GM18499 (cell line): ENCODE data around the gene CNOT6.

Source experiments
- ATAC-seq: cut with Tn5 transposase; IDR thresholded peaks from one replicate; pipeline ENCODE4 v1.9.1; 2021; ENCODE audit warnings: moderate number of reproducible peaks; ENCODE audit not compliant: insufficient read depth, unreplicated experiment

Gene CNOT6

DNA sequence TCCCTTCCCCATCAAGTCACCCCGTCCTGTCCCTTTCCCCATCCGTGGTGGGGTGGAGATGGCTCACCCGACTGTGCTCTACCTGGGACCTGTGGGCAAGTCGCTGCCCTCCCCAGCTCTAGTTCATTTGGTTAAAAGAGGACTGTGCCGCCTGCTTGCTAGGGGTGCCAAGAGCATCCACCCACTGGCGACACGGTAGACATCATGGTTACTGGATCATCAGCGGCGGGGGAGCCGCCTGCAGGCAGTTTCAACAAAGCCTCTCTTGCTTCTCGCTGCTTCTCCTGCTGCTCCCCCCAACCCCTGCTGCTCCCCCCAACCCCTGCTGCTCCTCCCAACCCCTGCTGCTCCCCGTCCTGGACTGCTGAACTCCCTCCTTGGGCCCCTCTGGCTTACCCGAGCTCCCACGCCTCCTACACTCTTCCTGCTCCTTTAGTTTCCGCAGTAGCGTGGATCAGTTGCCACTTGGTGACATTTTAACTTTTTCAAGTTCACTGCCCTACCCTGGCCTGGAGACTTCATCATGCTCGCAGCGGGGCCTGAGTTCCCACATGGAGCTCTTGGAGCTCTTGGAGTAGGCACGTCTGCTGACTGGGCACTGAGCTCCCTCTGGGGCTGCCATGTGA is 119.1 kb downstream of the CNOT6 start:
- no peak for ATAC-seq

- ATAC-seq, result no peak
Measured at GRCh38 chr5:180613814-180614188, 119.6 kb downstream of the CNOT6 start.

DNA sequence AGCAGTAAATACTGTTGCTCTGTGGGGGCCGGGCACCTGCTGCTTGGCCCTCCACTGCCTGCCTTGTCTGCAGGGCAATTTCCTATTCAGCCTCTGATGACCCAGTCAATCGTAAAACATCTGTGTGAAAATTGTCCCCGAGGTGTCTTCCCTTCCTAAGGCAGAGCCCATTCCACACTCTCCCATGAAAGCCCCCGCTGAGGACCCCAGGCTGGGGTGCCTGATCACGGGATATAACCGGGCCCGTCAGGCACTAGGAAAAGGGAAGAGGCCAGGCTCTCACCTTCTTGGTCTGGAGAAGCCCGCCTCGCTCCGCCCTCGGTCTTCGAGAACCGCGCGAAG is 124.3 kb downstream of the CNOT6 start:
- ATAC-seq, result no peak

GRCh38 chr5:180618829-180619562 is 124.8 kb downstream of the CNOT6 start:
- ATAC-seq, result no peak

DNA sequence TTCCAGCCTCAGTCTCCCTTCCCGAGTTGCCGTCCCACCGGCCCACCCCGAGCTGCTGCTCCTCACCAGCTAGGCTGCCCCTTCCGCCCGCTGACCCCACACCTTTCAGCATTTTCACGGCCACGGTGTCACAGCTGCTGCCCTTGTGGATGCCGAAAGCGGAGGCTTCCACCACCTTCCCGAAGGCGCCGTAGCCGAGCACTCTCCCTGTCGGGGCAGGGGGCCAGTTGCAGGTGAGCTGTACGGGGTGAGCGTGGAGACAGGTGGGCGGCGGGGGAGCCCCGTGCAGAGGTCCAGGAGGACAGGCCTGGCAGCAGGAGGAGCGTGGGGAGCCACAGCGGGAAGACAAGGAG is 125.4 kb downstream of the CNOT6 start:
- ATAC-seq, result no peak

DNA sequence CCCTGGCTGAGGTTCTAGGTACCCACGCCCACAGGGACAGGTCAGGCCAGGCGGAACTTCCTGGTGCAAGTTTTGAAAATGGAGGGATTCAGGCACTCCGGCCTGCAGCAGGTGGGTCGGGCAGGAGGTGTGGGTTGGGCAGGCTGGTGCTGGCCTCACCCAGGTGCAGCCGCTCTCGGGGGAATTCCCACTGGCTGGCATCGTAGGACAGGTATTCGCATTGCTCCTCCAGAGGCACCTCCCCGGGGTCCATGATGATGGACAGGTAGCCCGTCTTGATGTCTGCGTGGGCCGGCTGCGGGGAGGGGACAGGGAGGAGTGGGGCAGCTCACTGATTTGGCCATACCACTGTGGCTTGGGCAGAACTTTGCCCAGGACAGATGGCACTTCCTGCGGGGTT is 125.8 kb downstream of the CNOT6 start:
- ATAC-seq, result no peak

GRCh38 chr5:180621311-180621710 is 127.1 kb downstream of the CNOT6 start:
- ATAC-seq, result no peak

DNA sequence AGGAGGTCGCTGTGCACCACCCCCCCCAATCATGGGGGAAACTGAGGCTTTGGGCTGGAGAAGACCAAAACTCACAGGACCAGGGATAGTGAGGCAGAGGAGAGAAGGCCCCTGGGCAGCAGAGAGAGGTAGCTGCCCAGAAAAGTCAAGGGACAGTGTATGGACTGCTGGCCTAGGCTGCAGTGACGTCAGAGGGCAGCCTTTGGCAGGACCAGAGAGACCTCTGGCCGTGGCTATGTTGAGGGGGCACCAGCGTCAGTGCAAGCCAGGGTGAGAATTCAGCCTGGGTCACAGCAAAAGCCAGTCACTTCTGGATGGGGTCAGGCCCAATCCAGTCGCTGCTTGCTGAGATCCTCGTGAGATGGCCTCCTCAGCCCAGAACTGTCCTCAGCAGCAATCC is 128.7 kb downstream of the CNOT6 start:
- no peak for ATAC-seq

- no peak for ATAC-seq
Measured at GRCh38 chr5:180623411-180623834, 129.2 kb downstream of the CNOT6 start.

- no peak for ATAC-seq
Measured at GRCh38 chr5:180623844-180624243, 129.7 kb downstream of the CNOT6 start.

DNA sequence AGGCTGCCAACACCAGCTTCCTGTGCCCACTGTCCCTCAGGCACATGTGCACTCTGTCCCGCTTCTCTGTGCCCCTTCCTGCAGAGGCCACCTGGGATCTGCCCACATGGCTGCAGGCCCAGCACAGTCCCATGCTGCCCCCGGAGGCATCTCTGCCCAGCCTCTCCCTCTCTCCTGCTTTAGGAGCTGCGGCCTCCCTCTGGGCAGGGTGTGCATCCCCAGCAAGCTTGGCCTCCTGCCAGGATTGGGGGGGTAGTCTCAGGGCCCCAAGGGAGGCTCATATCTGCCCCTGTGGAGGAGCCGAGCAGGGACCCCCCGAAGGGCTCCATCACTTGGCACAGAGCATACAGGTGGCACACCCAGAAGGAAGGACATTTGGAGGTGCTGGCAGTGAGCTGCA is 130.4 kb downstream of the CNOT6 start:
- ATAC-seq, result no peak

GRCh38 chr5:180625125-180625790 is 131.1 kb downstream of the CNOT6 start:
- no peak for ATAC-seq

- no peak for ATAC-seq
Measured at GRCh38 chr5:180625791-180626660, 131.8 kb downstream of the CNOT6 start.

DNA sequence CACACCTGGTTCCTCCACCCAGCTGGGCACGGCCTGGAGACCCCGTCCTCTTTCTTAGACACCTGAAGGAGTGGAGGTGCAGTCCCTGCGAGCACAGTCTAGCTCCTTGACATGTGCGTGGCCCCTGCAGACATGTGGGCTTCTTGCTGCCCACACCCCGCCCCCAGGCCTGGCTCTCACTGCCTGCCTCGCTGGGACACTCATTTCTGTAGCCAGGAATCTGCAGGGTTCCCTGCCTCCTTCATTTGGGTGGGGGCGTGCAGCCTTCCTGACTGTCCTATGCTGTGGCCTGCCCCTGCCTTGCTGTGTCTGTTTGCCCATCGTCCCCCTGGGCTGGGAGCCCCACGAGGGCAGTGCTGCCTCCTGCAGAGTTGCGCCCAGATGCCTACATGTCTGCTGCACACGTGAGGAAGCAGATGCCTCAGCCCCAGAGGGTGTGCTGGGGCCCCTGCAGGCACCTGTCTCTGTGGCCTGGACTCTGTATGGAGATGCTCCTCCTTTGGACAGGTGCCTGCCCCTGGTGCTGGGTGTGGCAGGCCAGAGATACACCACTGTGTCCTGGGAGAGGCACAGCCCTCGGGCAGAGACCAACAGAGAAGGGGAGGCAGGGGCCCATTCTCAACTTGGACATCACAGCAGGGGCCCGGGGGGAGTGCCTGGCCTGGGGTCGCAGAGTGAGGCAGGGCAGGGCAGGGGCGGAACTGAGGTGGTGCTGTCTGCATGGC is 132.6 kb downstream of the CNOT6 start:
- no peak for ATAC-seq

GRCh38 chr5:180627386-180628120 is 133.4 kb downstream of the CNOT6 start:
- no peak for ATAC-seq
